ENCODE data around the gene UBAP1.

The UBAP1 gene

DNA sequence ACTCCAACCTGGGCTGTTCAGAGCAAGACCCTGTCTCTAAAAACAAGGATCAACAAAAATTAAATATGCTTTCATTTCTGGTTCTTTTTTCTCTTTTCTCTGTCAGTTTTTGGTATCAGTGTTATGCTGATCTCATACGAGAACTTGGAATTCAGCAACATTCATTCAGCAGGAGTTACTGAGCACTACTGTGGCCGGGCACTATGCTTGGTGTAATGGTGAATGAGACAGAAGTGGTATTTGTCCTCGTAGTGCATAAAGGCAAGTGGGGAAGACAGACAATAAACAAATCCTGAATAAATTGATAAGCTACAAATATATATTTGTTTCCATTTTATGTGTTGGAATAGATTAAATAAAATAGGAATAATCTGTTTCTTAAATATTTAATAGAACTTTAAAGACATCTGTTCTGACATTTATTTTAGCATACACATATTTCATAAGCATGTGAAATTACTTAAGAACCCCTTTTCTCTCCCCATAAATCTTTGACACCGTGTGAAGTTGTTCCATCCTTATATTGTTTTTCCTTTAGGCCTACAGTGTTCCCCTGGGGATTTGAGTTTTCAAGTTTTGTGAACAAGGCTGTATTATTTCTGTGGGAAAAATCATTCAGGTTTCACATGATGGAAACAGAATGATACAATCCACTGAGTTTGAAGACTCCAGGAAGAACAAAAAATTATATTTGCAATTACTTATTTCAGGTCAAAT is 24.6 kb downstream of the UBAP1 start:
- TF ChIP-seq, protein P1, sequence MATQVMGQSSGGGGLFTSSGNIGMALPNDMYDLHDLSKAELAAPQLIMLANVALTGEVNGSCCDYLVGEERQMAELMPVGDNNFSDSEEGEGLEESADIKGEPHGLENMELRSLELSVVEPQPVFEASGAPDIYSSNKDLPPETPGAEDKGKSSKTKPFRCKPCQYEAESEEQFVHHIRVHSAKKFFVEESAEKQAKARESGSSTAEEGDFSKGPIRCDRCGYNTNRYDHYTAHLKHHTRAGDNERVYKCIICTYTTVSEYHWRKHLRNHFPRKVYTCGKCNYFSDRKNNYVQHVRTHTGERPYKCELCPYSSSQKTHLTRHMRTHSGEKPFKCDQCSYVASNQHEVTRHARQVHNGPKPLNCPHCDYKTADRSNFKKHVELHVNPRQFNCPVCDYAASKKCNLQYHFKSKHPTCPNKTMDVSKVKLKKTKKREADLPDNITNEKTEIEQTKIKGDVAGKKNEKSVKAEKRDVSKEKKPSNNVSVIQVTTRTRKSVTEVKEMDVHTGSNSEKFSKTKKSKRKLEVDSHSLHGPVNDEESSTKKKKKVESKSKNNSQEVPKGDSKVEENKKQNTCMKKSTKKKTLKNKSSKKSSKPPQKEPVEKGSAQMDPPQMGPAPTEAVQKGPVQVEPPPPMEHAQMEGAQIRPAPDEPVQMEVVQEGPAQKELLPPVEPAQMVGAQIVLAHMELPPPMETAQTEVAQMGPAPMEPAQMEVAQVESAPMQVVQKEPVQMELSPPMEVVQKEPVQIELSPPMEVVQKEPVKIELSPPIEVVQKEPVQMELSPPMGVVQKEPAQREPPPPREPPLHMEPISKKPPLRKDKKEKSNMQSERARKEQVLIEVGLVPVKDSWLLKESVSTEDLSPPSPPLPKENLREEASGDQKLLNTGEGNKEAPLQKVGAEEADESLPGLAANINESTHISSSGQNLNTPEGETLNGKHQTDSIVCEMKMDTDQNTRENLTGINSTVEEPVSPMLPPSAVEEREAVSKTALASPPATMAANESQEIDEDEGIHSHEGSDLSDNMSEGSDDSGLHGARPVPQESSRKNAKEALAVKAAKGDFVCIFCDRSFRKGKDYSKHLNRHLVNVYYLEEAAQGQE (IDR thresholded peaks at IDR 0.05; ENCODE audit: low read depth): no peak
- TF ChIP-seq TEAD4 (IDR thresholded peaks at IDR 0.05) (no peak), FOXM1 (IDR thresholded peaks at IDR 0.05; ENCODE audit: borderline replicate concordance, low read depth) (no peak), CEBPB (IDR thresholded peaks at IDR 0.05) (no peak), ZBTB7A (IDR thresholded peaks at IDR 0.05; ENCODE audit: low read depth) (no peak), RAD21 (IDR thresholded peaks at IDR 0.05; ENCODE audit: low read depth) (no peak), YY1 (IDR thresholded peaks at IDR 0.05; ENCODE audit: low read depth) (no peak), EP300 (IDR thresholded peaks at IDR 0.05; ENCODE audit: borderline replicate concordance) (no peak), TCF12 (IDR thresholded peaks at IDR 0.05; ENCODE audit: low read depth) (no peak), TAF1 (IDR thresholded peaks at IDR 0.05; ENCODE audit: low read depth) (no peak), CREB1 (IDR thresholded peaks at IDR 0.05; ENCODE audit: low read depth) (no peak), MAX (IDR thresholded peaks at IDR 0.05) (no peak), NFIC (IDR thresholded peaks at IDR 0.05) (no peak), USF1 (IDR thresholded peaks at IDR 0.05) (no peak), EGR1 (IDR thresholded peaks at IDR 0.05) (no peak)

- TF ChIP-seq EGR1 (IDR thresholded peaks at IDR 0.05) (no peak), USF1 (IDR thresholded peaks at IDR 0.05) (no peak), TEAD4 (IDR thresholded peaks at IDR 0.05) (no peak), ZBTB7A (IDR thresholded peaks at IDR 0.05; ENCODE audit: low read depth) (no peak), MAX (IDR thresholded peaks at IDR 0.05) (no peak), TAF1 (IDR thresholded peaks at IDR 0.05; ENCODE audit: low read depth) (no peak), CREB1 (IDR thresholded peaks at IDR 0.05; ENCODE audit: low read depth) (no peak)
These were observed 25.3 kb downstream of the UBAP1 start for GRCh38 chr9:34203992-34204635.

DNA sequence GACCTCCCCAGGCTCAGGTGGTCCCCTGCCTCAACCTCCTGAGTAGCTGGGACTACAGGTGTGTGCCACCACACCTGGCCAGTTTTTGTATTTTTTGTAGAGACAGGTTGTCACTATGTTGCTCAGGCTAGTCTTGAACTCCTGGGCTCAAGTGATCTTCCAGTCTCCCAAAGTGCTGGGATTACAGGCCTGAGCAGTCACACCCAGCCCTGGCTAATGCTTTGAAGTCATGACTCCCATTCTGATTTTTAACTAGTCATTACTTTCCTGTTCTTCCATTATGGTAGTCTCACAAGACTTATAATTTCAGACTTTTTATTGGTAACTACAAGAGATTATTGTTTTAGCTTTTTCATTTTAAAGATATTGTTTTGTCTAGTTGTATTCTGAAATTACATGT is 26.3 kb downstream of the UBAP1 start:
- TF ChIP-seq CREB1 (IDR thresholded peaks at IDR 0.05; ENCODE audit: low read depth) (no peak), YY1 (IDR thresholded peaks at IDR 0.05; ENCODE audit: low read depth) (no peak), RAD21 (IDR thresholded peaks at IDR 0.05; ENCODE audit: low read depth) (no peak), TCF12 (IDR thresholded peaks at IDR 0.05; ENCODE audit: low read depth) (no peak), ZBTB7A (IDR thresholded peaks at IDR 0.05; ENCODE audit: low read depth) (no peak), TAF1 (IDR thresholded peaks at IDR 0.05; ENCODE audit: low read depth) (no peak), CEBPB (IDR thresholded peaks at IDR 0.05) (no peak), MAX (IDR thresholded peaks at IDR 0.05) (no peak), EP300 (IDR thresholded peaks at IDR 0.05; ENCODE audit: borderline replicate concordance) (no peak), NFIC (IDR thresholded peaks at IDR 0.05) (no peak), EGR1 (IDR thresholded peaks at IDR 0.05) (no peak)
- TF ChIP-seq, protein P1 (IDR thresholded peaks at IDR 0.05; ENCODE audit: low read depth): no peak

- no peak for TF ChIP-seq EGR1 (IDR thresholded peaks at IDR 0.05)
- TF ChIP-seq EP300 (IDR thresholded peaks at IDR 0.05; ENCODE audit: borderline replicate concordance): no peak
- no peak for TF ChIP-seq CREB1 (IDR thresholded peaks at IDR 0.05; ENCODE audit: low read depth)
- no peak for TF ChIP-seq MAX (IDR thresholded peaks at IDR 0.05)
- TF ChIP-seq RAD21 (IDR thresholded peaks at IDR 0.05; ENCODE audit: low read depth): no peak
- no peak for TF ChIP-seq CEBPB (IDR thresholded peaks at IDR 0.05)
- TF ChIP-seq TCF12 (IDR thresholded peaks at IDR 0.05; ENCODE audit: low read depth): no peak
- TF ChIP-seq ZBTB7A (IDR thresholded peaks at IDR 0.05; ENCODE audit: low read depth): no peak
- TF ChIP-seq, protein P1 (IDR thresholded peaks at IDR 0.05; ENCODE audit: low read depth): no peak
- no peak for TF ChIP-seq YY1 (IDR thresholded peaks at IDR 0.05; ENCODE audit: low read depth)
- TF ChIP-seq TAF1 (IDR thresholded peaks at IDR 0.05; ENCODE audit: low read depth): no peak
- TF ChIP-seq USF1 (IDR thresholded peaks at IDR 0.05): no peak
- TF ChIP-seq FOXM1 (IDR thresholded peaks at IDR 0.05; ENCODE audit: borderline replicate concordance, low read depth): no peak
- no peak for TF ChIP-seq TEAD4 (IDR thresholded peaks at IDR 0.05)
These were observed 27.7 kb downstream of the UBAP1 start for GRCh38 chr9:34206561-34206960.

Measured in Ishikawa (cell line).